ENCODE results near the gene SLC22A3. TPM values are rescaled to one million over a fixed set of nuclear protein-coding genes. Genes with fewer than 3 reads are reported as not detected.

Gene SLC22A3
- total RNA-seq, 1 experiment from 2014 or later = 0.07 TPM

DNA sequence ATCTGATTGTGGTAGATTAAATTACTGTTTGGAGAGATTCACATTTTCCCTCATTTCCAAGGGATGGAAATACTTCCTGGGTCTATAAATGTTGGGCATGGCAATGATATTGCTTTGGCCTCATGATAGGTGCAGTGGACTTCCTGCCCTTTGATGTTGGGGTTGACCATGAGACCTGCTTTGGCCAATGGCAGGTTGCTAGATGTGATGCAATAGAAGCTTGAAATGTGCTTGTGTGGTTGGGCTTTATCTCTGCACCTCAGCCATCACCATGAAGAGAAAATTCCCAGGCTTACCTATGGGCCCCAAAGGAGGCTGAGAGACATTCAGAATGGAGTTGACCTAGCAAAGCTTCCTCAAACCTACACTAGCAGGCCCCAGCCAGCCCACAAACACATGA, 69.4 kb downstream of the SLC22A3 start:
- no peaks in the 10 kb centered on the region for H3K9me3 ChIP-seq (ENCODE audit: control insufficient read depth in 1 of 2, insufficient read depth in 1 of 2, low read depth in 1 of 2, low read length in 2 of 2)
- no peaks in the 10 kb centered on the region for H3K4me1 ChIP-seq (ENCODE audit: control insufficient read depth in 1 of 2, insufficient read depth in 2 of 2, low read length in 2 of 2)
- H3K27me3 ChIP-seq (ENCODE audit: insufficient read depth, low read length) = no peaks in the 10 kb centered on the region; the same call in 1 of the 2 replicates
- no peak overlapping the region for H3K9ac ChIP-seq (ENCODE audit: low read length)
- DNase-seq (ENCODE audit: low read depth, low spot score) (no peak), ATAC-seq (no peak)
- H3K4me2 ChIP-seq (ENCODE audit: low read length) = no peak overlapping the region
- H3K4me3 ChIP-seq (replicated peaks in 1 of 2; ENCODE audit: low read depth in 1 of 2, low read length in 2 of 2) = no peak overlapping the region
- H3K36me3 ChIP-seq (ENCODE audit: control insufficient read depth in 1 of 2, insufficient read depth in 2 of 2, low read length in 2 of 2) = no peaks in the 10 kb centered on the region
- RAD21 ChIA-PET (ENCODE audit: low non-redundant PET in 1 of 2, low total read pairs in 2 of 2, uncharacterized antibody in 2 of 2, unreplicated experiment in 2 of 2) = no interaction called here
- intact Hi-C loops (cut with micrococcal nuclease) = no loop called here
- CTCF ChIA-PET = interaction anchor here (1.1 kb wide), 1 partner anchor 23 kb away, joined by 3 read pairs; no protein-coding TSS in a partner anchor
- H2AFZ ChIP-seq (ENCODE audit: low read depth, low read length, poor library complexity, severe bottlenecking) = no peak overlapping the region
- no peaks in the 10 kb centered on the region for H4K20me1 ChIP-seq (ENCODE audit: insufficient read depth)
- POLR2A ChIA-PET = no interaction called here
- no peaks in the 10 kb centered on the region for H3K79me2 ChIP-seq (ENCODE audit: insufficient read depth, low read length)
- no TSS peak for BruUV-seq (replicated peaks)
- no peaks in the 10 kb centered on the region for H3K9me2 ChIP-seq (ENCODE audit: insufficient read depth)
- no peak overlapping the region for H3K27ac ChIP-seq (ENCODE audit: low read depth, low read length)
- no peak for TF ChIP-seq REST (IDR thresholded peaks at IDR 0.05; ENCODE audit: low read depth)

- ATAC-seq (no peak), DNase-seq (ENCODE audit: low read depth, low spot score) (no peak)
- Histone ChIP-seq H3K4me2 (ENCODE audit: low read length) (no peak overlapping the region), H3K4me1 (ENCODE audit: control insufficient read depth in 1 of 2, insufficient read depth in 2 of 2, low read length in 2 of 2) (no peaks in the 10 kb centered on the region), H3K9ac (ENCODE audit: low read length) (no peak overlapping the region), H3K4me3 (replicated peaks in 1 of 2; ENCODE audit: low read depth in 1 of 2, low read length in 2 of 2) (no peak overlapping the region), H3K36me3 (ENCODE audit: control insufficient read depth in 1 of 2, insufficient read depth in 2 of 2, low read length in 2 of 2) (no peaks in the 10 kb centered on the region), H3K9me3 (ENCODE audit: control insufficient read depth in 1 of 2, insufficient read depth in 1 of 2, low read depth in 1 of 2, low read length in 2 of 2) (no peaks in the 10 kb centered on the region), H3K27ac (ENCODE audit: low read depth, low read length) (no peak overlapping the region), H3K79me2 (ENCODE audit: insufficient read depth, low read length) (no peaks in the 10 kb centered on the region), H2AFZ (ENCODE audit: low read depth, low read length, poor library complexity, severe bottlenecking) (no peak overlapping the region), H4K20me1 (ENCODE audit: insufficient read depth) (no peaks in the 10 kb centered on the region), H3K9me2 (ENCODE audit: insufficient read depth) (no peaks in the 10 kb centered on the region), H3K27me3 (ENCODE audit: insufficient read depth, low read length) (no peaks in the 10 kb centered on the region; the same call in 1 of the 2 replicates)
- intact Hi-C loops (cut with micrococcal nuclease) = no loop called here
- ChIA-PET POLR2A (no interaction called here), RAD21 (ENCODE audit: low non-redundant PET in 1 of 2, low total read pairs in 2 of 2, uncharacterized antibody in 2 of 2, unreplicated experiment in 2 of 2) (no interaction called here), CTCF (no interaction called here)
- BruUV-seq (replicated peaks) = no TSS peak
- TF ChIP-seq REST (IDR thresholded peaks at IDR 0.05; ENCODE audit: low read depth) (no peak), SRF (IDR thresholded peaks at IDR 0.05; ENCODE audit: low read depth) (no peak), TCF7L2 (IDR thresholded peaks at IDR 0.05; ENCODE audit: borderline replicate concordance, extremely low read depth, insufficient read depth, insufficient read length) (no peak), POLR2A (IDR thresholded peaks at IDR 0.05; ENCODE audit: borderline replicate concordance, extremely low read depth, insufficient read depth, insufficient read length) (no peak), POLR2AphosphoS5 (IDR thresholded peaks at IDR 0.05; ENCODE audit: low read depth, low read length) (no peak), EGR1 (IDR thresholded peaks at IDR 0.05; ENCODE audit: low read depth) (no peak), CEBPB (IDR thresholded peaks at IDR 0.05; ENCODE audit: low read depth) (no peak), CBX3 (IDR thresholded peaks at IDR 0.05; ENCODE audit: low read depth) (no peak), EZH2phosphoT487 (IDR thresholded peaks at IDR 0.05; ENCODE audit: borderline replicate concordance) (no peak), FOSL1 (IDR thresholded peaks at IDR 0.05; ENCODE audit: low read depth) (no peak)
- TF ChIP-seq, protein P1, sequence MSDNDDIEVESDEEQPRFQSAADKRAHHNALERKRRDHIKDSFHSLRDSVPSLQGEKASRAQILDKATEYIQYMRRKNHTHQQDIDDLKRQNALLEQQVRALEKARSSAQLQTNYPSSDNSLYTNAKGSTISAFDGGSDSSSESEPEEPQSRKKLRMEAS (IDR thresholded peaks at IDR 0.05) = no peak
- TF ChIP-seq, protein P2, sequence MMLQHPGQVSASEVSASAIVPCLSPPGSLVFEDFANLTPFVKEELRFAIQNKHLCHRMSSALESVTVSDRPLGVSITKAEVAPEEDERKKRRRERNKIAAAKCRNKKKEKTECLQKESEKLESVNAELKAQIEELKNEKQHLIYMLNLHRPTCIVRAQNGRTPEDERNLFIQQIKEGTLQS (IDR thresholded peaks at IDR 0.05) = no peak
Measured at GRCh38 chr6:160418370-160418769, 70.2 kb downstream of the SLC22A3 start.
